Esophagus (tissue), 2 donors: ENCODE data around the gene ARHGEF16. TPM values are rescaled to one million over a fixed set of nuclear protein-coding genes. Genes with fewer than 3 reads are reported as not detected.

Experiments used
- H3K27ac ChIP-seq, 2 donors: one replicate each; pipeline ENCODE4 v1.5.1; 2013; ENCODE audit warnings: low read depth in 2 of 2, mild to moderate bottlenecking in 2 of 2, inconsistent platforms in 1 of 2, low read length in 1 of 2, moderate library complexity in 1 of 2
- H3K27me3 ChIP-seq, 2 donors: one replicate each; pipeline ENCODE4 v1.6.1; 2013; ENCODE audit warnings: low read length in 2 of 2, control low read depth in 1 of 2, mild to moderate bottlenecking in 1 of 2; ENCODE audit not compliant: insufficient read depth in 2 of 2, control insufficient read depth in 1 of 2
- H3K36me3 ChIP-seq, 2 donors: one replicate each; pipeline ENCODE4 v1.6.1; 2013; ENCODE audit warnings: low read length in 1 of 2; ENCODE audit not compliant: control insufficient read depth in 2 of 2, insufficient read depth in 2 of 2
- H3K4me1 ChIP-seq, 2 donors: one replicate each; pipeline ENCODE4 v1.6.1; 2013; ENCODE audit warnings: low read length in 1 of 2; ENCODE audit not compliant: control insufficient read depth in 2 of 2, insufficient read depth in 2 of 2
- H3K4me3 ChIP-seq, 2 donors: one replicate each; pipeline ENCODE4 v1.5.1; 2013; ENCODE audit warnings: low read length in 2 of 2, mild to moderate bottlenecking in 2 of 2, low read depth in 1 of 2, moderate library complexity in 1 of 2
- H3K9me3 ChIP-seq, 2 donors: one replicate each; pipeline ENCODE4 v1.6.1; 2013; ENCODE audit warnings: mild to moderate bottlenecking in 2 of 2, low read depth in 1 of 2, low read length in 1 of 2, moderate library complexity in 1 of 2; ENCODE audit not compliant: control insufficient read depth in 2 of 2, insufficient read depth in 1 of 2
- WGBS, 2 donors: extraction: QIAGEN DNeasy Blood & Tissue Kit; methylation state at CpG; one replicate each; pipeline ENCODE4 v1.1.7; 2013; 5-methylcytosine and 5-hydroxymethylcytosine counted together
- polyA plus RNA-seq, 2 donors: library from polyadenylated mRNA; stranded (reverse); fragments of 200-250 nt; gene quantifications; one replicate each; pipeline ENCODE4 v1.2.3, GENCODE V29; 2013
- donor health status: healthy with polysubstance abuse.
- donor health status: Bipolar disorder and iron deficiency.

The ARHGEF16 gene
- polyA plus RNA-seq, 2 donors: 14.2 to 20.6 TPM

- 68 to 78% methylated on average over 8 of the region's 8 CpGs for WGBS, 2 donors
- Histone ChIP-seq H3K9me3 (no peaks in the 10 kb centered on the region), H3K4me1 (no peaks in the 10 kb centered on the region), H3K27me3 (no peaks in the 10 kb centered on the region), H3K27ac (no peak overlapping the region), H3K4me3 (no peak overlapping the region), H3K36me3 (no peaks in the 10 kb centered on the region)
Measured at GRCh38 chr1:3441880-3442279, 12.6 kb upstream of the ARHGEF16 start.

- Histone ChIP-seq H3K36me3 (no peaks in the 10 kb centered on the region), H3K27me3 (no peaks in the 10 kb centered on the region), H3K9me3 (no peaks in the 10 kb centered on the region), H3K4me3 (no peak overlapping the region), H3K27ac (no peak overlapping the region), H3K4me1 (no peaks in the 10 kb centered on the region)
- 72 to 77% methylated on average over 13 of the region's 13 CpGs for WGBS, 2 donors
Measured at GRCh38 chr1:3442331-3442730, 12.1 kb upstream of the ARHGEF16 start.

- Histone ChIP-seq H3K27me3 (no peaks in the 10 kb centered on the region), H3K4me3 (no peak overlapping the region), H3K27ac (no peak overlapping the region), H3K36me3 (no peaks in the 10 kb centered on the region), H3K9me3 (no peaks in the 10 kb centered on the region), H3K4me1 (no peaks in the 10 kb centered on the region)
- WGBS, 2 donors: 78 to 83% methylated on average over 12 of the region's 12 CpGs
Measured at GRCh38 chr1:3442901-3443300, 11.6 kb upstream of the ARHGEF16 start.

GRCh38 chr1:3443807-3444206, 10.7 kb upstream of the ARHGEF16 start:
- WGBS, 2 donors: 57 to 64% methylated on average over 7 of the region's 7 CpGs
- no peaks in the 10 kb centered on the region for H3K4me1 ChIP-seq
- H3K9me3 ChIP-seq: no peaks in the 10 kb centered on the region
- no peak overlapping the region for H3K4me3 ChIP-seq
- no peaks in the 10 kb centered on the region for H3K27me3 ChIP-seq
- H3K36me3 ChIP-seq: no peaks in the 10 kb centered on the region
- no peak overlapping the region for H3K27ac ChIP-seq

GRCh38 chr1:3444298-3444697, 10.2 kb upstream of the ARHGEF16 start:
- H3K4me1 ChIP-seq: no peaks in the 10 kb centered on the region
- H3K4me3 ChIP-seq: no peak overlapping the region
- no peaks in the 10 kb centered on the region for H3K9me3 ChIP-seq
- WGBS, 2 donors: 88 to 91% methylated on average over 18 of the region's 18 CpGs
- no peaks in the 10 kb centered on the region for H3K36me3 ChIP-seq
- H3K27me3 ChIP-seq: no peaks in the 10 kb centered on the region
- H3K27ac ChIP-seq: no peak overlapping the region

GRCh38 chr1:3444736-3445135, 9.7 kb upstream of the ARHGEF16 start:
- H3K27ac ChIP-seq: no peak overlapping the region
- H3K9me3 ChIP-seq: no peaks in the 10 kb centered on the region
- no peaks in the 10 kb centered on the region for H3K4me1 ChIP-seq
- H3K27me3 ChIP-seq: no peaks in the 10 kb centered on the region
- no peaks in the 10 kb centered on the region for H3K36me3 ChIP-seq
- no peak overlapping the region for H3K4me3 ChIP-seq
- WGBS, 2 donors: 70 to 76% methylated on average over 10 of the region's 10 CpGs

GRCh38 chr1:3450202-3450863, 4.1 kb upstream of the ARHGEF16 start:
- no peaks in the 10 kb centered on the region for H3K27me3 ChIP-seq
- H3K36me3 ChIP-seq: no peaks in the 10 kb centered on the region
- no peaks in the 10 kb centered on the region for H3K9me3 ChIP-seq
- 80 to 81% methylated on average over 9 of the region's 9 CpGs for WGBS, 2 donors
- no peak overlapping the region for H3K4me3 ChIP-seq
- H3K27ac ChIP-seq: no peak overlapping the region
- H3K4me1 ChIP-seq: peaks cover 7 to 8% of the 10 kb centered on the region in 2 donors

GRCh38 chr1:3450983-3451382, 3.5 kb upstream of the ARHGEF16 start:
- no peak overlapping the region for H3K27ac ChIP-seq
- peaks cover 7 to 14% of the 10 kb centered on the region in 2 donors for H3K4me1 ChIP-seq
- H3K9me3 ChIP-seq: no peaks in the 10 kb centered on the region
- no peaks in the 10 kb centered on the region for H3K27me3 ChIP-seq
- H3K36me3 ChIP-seq: no peaks in the 10 kb centered on the region
- no peak overlapping the region for H3K4me3 ChIP-seq
- 74 to 81% methylated on average over 12 of the region's 12 CpGs for WGBS, 2 donors

- Histone ChIP-seq H3K4me1 (peaks cover 12 to 17% of the 10 kb centered on the region in 2 donors), H3K27ac (no peak overlapping the region), H3K36me3 (no peaks in the 10 kb centered on the region), H3K27me3 (no peaks in the 10 kb centered on the region), H3K9me3 (no peaks in the 10 kb centered on the region), H3K4me3 (no peak overlapping the region)
- WGBS, 2 donors: 66 to 69% methylated on average over 23 of the region's 23 CpGs
Measured at GRCh38 chr1:3451994-3452865, 2.2 kb upstream of the ARHGEF16 start.

GRCh38 chr1:3452866-3453175, 1.6 kb upstream of the ARHGEF16 start:
- Histone ChIP-seq H3K36me3 (no peaks in the 10 kb centered on the region), H3K4me3 (no peak overlapping the region), H3K27me3 (no peaks in the 10 kb centered on the region), H3K9me3 (no peaks in the 10 kb centered on the region), H3K27ac (no peak overlapping the region), H3K4me1 (peaks cover 13 to 23% of the 10 kb centered on the region in 2 donors)
- WGBS, 2 donors: 35 to 48% methylated on average over 5 of the region's 5 CpGs
